B cell (primary cell): Measurements from ENCODE around the gene OTOP2.

Experiments
- CTCF ChIP-seq: fragments of 200-600 bp; IDR thresholded peaks from one replicate; pipeline ENCODE4 v1.8.0; 2022; ENCODE audit warnings: antibody characterized with exemption, mild to moderate bottlenecking
- EZH2 ChIP-seq: IDR thresholded peaks from 2 replicates; pipeline ENCODE4 v1.6.1; 2012; ENCODE audit warnings: borderline replicate concordance, low read depth, mild to moderate bottlenecking, moderate library complexity, low read length; ENCODE audit not compliant: insufficient read depth, poor library complexity, severe bottlenecking

DNA sequence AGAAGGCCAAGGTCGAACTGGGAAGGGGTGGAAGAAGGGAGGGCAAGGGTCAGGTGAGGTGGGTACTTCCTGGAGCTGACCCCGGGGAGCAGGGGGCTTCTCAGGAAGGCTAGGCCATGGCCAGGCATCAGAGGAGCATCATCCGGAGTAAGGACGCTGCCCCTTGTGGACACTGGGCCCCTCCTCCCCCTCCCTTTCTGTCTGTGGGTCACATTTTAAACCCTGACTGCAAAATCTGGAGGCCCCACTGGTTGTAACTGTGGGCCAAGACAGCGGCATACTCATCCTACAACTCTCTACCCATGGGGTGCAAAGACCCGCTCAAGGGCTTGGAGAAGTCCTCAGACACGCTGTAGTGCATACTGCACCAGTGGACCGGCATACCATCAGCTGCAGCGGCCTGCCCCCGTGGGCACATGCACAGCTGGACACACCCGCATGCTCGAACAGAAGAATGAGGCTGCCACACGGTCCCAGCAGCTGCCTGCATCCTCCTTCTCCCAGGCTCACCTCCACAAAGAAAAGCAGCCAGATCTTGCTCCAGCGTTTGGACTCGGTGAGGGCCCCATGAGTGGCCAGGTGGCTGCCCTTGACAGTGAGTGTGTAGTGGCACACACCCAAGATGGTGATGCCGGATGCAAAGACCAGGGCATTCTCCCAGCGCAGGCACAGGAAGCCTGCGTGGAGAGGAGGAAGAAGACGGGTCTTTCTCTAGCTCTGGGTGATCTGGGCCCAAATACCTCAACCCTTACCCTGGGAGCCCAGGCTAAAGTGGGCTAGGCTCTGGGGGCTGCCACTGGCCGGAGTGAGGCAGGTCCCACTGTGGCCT, 31.8 kb upstream of the OTOP2 start:
- TF ChIP-seq CTCF (no peak), EZH2 (no peak)
